Measurements from ENCODE around the gene AQP3. TPM values are rescaled to one million over a fixed set of nuclear protein-coding genes. Genes with fewer than 3 reads are reported as not detected.

Gene AQP3
- total and polyA plus RNA-seq, 9 of the 15 experiments (the other 6 are each of a cell fraction or from before 2014, with no cell fraction given), result 4.2 to 31.5 (median 17.6) TPM

DNA sequence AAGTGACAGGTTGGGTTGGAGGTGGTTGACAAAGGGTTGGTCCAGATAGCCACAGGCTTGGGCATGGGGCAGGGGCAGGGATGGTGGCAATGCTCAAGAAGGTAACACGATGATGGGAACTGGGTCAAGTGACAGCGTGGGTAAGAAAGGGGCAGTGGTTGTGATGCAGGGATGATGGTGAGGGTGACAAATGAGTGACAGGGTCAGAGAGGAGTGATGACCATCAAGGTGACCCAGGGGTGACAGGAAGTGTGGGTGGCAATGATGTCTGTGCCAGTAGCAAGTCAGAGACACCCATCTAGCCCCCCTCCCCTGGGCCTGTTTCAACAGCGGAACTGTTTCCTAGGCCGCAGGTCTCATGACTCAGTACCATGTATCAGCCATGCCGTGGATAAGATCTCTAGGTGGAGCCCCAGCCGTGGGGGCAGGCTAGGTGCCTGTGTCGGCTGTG, 20.5 kb downstream of the AQP3 start (continued):
- TF ChIP-seq ARID1B (IDR thresholded peaks at IDR 0.05) (peak; percentile 42), FOXA3 (CRISPR knock-in tag; conservative IDR thresholded peaks at IDR 0.05 in 1 of 2, IDR thresholded peaks at IDR 0.05 in 1 of 2) (no peak), ZFX (CRISPR knock-in tag; IDR thresholded peaks at IDR 0.05) (peak; percentile 53), HNRNPL (IDR thresholded peaks at IDR 0.05; ENCODE audit: low read depth, low read length) (no peak), ZC3H4 (CRISPR knock-in tag; IDR thresholded peaks at IDR 0.05; ENCODE audit: borderline replicate concordance) (no peak), CHD1 (IDR thresholded peaks at IDR 0.05; ENCODE audit: low read length) (no peak), SMAD3 (CRISPR knock-in tag; conservative IDR thresholded peaks at IDR 0.05) (no peak), ZNF589 (CRISPR knock-in tag; IDR thresholded peaks at IDR 0.05; ENCODE audit: low read depth) (no peak), FOSL1 (tag; conservative IDR thresholded peaks at IDR 0.05) (peak; percentile 53), NFE2 (IDR thresholded peaks at IDR 0.05; ENCODE audit: low read depth) (0 out of 2 replicates have a peak, but pooled peaks have one; percentile 10), NFYB (IDR thresholded peaks at IDR 0.05; ENCODE audit: extremely low read depth, insufficient read length) (no peak), HMG20A (CRISPR knock-in tag; conservative IDR thresholded peaks at IDR 0.05) (no peak), SRSF7 (optimal IDR thresholded peaks at IDR 0.05; ENCODE audit: low read depth, low read length) (no peak), NCOA6 (IDR thresholded peaks at IDR 0.05) (no peak)
- TF ChIP-seq, protein P1, sequence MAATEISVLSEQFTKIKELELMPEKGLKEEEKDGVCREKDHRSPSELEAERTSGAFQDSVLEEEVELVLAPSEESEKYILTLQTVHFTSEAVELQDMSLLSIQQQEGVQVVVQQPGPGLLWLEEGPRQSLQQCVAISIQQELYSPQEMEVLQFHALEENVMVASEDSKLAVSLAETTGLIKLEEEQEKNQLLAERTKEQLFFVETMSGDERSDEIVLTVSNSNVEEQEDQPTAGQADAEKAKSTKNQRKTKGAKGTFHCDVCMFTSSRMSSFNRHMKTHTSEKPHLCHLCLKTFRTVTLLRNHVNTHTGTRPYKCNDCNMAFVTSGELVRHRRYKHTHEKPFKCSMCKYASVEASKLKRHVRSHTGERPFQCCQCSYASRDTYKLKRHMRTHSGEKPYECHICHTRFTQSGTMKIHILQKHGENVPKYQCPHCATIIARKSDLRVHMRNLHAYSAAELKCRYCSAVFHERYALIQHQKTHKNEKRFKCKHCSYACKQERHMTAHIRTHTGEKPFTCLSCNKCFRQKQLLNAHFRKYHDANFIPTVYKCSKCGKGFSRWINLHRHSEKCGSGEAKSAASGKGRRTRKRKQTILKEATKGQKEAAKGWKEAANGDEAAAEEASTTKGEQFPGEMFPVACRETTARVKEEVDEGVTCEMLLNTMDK (IDR thresholded peaks at IDR 0.05; ENCODE audit: borderline replicate concordance, insufficient read depth, low read depth, low read length, poor library complexity, severe bottlenecking), result no peak
- TF ChIP-seq, protein P2, sequence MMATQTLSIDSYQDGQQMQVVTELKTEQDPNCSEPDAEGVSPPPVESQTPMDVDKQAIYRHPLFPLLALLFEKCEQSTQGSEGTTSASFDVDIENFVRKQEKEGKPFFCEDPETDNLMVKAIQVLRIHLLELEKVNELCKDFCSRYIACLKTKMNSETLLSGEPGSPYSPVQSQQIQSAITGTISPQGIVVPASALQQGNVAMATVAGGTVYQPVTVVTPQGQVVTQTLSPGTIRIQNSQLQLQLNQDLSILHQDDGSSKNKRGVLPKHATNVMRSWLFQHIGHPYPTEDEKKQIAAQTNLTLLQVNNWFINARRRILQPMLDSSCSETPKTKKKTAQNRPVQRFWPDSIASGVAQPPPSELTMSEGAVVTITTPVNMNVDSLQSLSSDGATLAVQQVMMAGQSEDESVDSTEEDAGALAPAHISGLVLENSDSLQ (IDR thresholded peaks at IDR 0.05), result peak; percentile 77; the same call in 1 of the 2 replicates
- TF ChIP-seq, protein P3, sequence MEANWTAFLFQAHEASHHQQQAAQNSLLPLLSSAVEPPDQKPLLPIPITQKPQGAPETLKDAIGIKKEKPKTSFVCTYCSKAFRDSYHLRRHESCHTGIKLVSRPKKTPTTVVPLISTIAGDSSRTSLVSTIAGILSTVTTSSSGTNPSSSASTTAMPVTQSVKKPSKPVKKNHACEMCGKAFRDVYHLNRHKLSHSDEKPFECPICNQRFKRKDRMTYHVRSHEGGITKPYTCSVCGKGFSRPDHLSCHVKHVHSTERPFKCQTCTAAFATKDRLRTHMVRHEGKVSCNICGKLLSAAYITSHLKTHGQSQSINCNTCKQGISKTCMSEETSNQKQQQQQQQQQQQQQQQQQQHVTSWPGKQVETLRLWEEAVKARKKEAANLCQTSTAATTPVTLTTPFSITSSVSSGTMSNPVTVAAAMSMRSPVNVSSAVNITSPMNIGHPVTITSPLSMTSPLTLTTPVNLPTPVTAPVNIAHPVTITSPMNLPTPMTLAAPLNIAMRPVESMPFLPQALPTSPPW (CRISPR knock-in tag; IDR thresholded peaks at IDR 0.05), result peak; percentile 79
- TF ChIP-seq, protein P4, sequence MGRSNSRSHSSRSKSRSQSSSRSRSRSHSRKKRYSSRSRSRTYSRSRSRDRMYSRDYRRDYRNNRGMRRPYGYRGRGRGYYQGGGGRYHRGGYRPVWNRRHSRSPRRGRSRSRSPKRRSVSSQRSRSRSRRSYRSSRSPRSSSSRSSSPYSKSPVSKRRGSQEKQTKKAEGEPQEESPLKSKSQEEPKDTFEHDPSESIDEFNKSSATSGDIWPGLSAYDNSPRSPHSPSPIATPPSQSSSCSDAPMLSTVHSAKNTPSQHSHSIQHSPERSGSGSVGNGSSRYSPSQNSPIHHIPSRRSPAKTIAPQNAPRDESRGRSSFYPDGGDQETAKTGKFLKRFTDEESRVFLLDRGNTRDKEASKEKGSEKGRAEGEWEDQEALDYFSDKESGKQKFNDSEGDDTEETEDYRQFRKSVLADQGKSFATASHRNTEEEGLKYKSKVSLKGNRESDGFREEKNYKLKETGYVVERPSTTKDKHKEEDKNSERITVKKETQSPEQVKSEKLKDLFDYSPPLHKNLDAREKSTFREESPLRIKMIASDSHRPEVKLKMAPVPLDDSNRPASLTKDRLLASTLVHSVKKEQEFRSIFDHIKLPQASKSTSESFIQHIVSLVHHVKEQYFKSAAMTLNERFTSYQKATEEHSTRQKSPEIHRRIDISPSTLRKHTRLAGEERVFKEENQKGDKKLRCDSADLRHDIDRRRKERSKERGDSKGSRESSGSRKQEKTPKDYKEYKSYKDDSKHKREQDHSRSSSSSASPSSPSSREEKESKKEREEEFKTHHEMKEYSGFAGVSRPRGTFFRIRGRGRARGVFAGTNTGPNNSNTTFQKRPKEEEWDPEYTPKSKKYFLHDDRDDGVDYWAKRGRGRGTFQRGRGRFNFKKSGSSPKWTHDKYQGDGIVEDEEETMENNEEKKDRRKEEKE (IDR thresholded peaks at IDR 0.05; ENCODE audit: borderline replicate concordance in 1 of 2, control insufficient read depth in 1 of 2, low read depth in 2 of 2, low read length in 1 of 2), result no peak
- TF ChIP-seq, protein P5, sequence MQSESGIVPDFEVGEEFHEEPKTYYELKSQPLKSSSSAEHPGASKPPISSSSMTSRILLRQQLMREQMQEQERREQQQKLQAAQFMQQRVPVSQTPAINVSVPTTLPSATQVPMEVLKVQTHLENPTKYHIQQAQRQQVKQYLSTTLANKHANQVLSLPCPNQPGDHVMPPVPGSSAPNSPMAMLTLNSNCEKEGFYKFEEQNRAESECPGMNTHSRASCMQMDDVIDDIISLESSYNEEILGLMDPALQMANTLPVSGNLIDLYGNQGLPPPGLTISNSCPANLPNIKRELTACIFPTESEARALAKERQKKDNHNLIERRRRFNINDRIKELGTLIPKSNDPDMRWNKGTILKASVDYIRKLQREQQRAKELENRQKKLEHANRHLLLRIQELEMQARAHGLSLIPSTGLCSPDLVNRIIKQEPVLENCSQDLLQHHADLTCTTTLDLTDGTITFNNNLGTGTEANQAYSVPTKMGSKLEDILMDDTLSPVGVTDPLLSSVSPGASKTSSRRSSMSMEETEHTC (IDR thresholded peaks at IDR 0.05), result peak; percentile 74; the same call in 1 of the 2 replicates

Measured in K562 (cell line).